Measurements from ENCODE around the gene UCK2.
A peak's percentile ranks its signal among the peaks of the same experiment; 100 is the strongest.

UCK2 gene

DNA sequence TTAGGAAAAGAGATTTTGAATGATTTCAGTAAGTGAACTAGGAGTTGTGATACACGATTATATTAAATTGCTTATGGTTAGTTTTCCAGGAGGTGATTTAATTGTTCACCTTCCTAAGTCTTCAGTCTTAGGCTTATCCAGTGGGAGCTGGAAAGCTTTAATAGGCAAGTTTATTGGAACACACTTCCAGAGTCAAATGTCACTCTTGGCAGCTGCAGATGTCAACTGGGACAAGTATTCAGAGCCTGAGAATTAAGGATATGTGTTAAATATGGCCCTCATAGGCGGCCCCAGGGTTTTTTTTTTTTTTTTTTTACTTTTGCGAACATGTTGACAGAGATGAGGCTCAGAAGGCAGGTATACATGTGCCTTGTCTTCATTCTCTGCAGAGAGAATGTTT, 29.2 kb downstream of the UCK2 start:
- no peak for DNase-seq

DNA sequence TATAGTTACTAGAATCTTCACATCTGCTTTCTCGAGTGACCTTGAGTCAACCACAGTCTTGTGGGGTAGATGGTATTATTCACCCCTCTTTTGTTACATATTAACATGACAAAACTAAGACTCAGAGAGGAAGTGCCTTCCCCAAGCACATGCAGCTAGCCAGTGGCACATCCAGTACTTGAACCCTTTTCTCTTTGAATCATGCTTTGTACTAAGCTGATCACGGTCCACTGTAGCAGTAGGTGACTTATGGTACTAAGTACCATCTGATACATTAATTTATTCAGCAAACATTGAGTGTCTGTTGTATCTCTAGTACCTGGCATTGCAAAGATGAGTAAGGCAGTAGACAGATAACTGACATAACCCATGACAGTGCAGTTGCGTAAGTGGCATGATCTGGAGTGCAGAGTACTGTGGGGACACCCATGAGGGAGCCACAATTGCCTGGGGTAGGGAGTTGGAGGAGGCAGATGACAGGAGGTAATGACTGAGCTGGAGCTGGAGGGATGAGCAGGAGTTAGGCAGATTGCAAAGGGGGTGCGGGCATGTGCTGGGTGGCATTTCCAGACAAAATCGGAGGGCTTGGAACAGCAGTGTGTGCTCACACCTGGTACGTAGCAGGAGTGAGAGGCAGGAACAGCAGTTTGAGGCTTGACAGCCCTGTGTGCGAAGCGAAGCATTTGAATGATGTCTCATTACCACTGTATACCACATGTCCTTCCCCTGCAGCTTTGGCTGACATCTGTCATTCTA, 29.8 kb downstream of the UCK2 start:
- DNase-seq: no peak

- no peak for DNase-seq
Measured at GRCh38 chr1:165858364-165858823, 31.0 kb downstream of the UCK2 start.

GRCh38 chr1:165858967-165859845, 31.8 kb downstream of the UCK2 start:
- DNase-seq: no peak

GRCh38 chr1:165860065-165860464, 32.7 kb downstream of the UCK2 start:
- DNase-seq: no peak

DNA sequence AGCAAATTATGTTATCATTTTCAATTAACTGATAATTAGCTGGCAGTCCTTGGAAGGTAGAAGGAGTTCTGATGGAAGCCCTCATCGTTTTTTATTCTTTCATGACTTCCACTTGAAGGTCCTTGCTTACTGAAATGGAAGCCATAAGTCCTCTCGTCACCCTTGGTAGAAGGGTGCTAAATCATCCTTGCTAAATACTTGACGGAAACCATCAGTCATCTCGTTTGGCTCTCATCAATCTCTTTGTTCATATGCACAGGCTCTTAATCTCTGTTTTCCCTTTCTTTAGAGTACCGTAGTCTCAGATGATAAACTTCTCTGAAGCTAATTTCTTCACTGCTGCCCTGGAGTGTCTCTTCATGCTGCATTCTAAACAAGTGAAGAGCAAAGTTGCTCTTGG, 34.5 kb downstream of the UCK2 start:
- DNase-seq: no peak

- no peak for DNase-seq
Measured at GRCh38 chr1:165862448-165862847, 35.0 kb downstream of the UCK2 start.

DNA sequence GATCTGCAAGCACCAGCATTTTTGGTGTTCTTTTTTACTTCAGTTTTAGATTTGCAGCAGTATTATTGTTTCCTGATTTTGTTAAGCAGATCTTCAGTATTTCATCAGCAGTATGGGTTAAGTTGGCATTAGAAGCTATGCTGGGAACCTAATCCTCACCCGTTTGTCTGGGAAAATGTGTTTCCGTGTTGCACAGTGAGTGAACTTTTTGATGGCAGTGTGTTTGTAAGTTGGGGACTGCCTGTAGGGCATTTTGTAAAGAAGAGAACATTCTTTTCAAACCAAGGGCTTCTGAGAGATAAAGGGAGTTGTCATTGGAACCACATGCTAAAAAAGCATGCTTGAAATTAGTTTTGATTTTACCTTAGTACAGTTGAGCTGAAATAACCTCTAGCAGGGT, 35.9 kb downstream of the UCK2 start:
- no peak for DNase-seq

DNA sequence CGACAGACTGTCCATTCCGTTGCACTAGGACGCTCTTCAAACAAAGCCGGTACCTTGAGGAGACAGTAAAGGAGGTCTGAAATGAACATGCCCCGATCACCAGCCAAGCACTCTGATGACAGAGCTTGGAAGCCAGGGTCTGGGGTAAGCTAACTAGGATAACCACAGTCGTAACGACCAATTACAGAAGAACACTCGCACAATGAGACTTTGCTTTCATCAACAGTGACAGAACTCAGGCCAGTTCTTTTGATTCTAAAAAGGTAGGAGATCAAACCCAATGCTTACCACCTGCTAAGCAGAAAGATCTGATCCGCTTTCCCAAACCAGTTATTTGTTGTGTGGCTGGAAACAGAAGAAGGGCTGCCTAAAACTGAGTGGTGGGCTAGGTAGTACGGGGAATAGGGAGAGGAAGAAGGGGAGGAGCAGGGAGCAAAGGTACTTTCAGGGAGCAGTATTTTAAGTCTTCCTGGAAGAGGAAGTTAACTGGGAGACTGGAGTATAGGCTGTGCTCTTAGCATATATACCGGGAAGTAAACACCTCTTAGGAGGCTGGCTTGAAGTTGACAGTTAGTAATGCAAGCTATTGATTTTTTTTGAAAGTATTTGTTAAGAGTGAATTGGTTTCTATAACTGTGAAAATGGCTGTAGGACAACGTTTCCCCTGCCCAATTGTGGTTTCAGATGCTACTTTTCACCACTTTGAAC, 38.4 kb downstream of the UCK2 start:
- no peak for DNase-seq

GRCh38 chr1:165869343-165869742, 41.9 kb downstream of the UCK2 start:
- DNase-seq: no peak

- peak; percentile 65 to 70 for DNase-seq
Measured at GRCh38 chr1:165871311-165872067, 44.1 kb downstream of the UCK2 start.

GRCh38 chr1:165873481-165873880, 46.1 kb downstream of the UCK2 start:
- no peak for DNase-seq

- DNase-seq: no peak
Measured at GRCh38 chr1:165874643-165875042, 47.2 kb downstream of the UCK2 start.

GRCh38 chr1:165875171-165875570, 47.8 kb downstream of the UCK2 start:
- no peak for DNase-seq

DNA sequence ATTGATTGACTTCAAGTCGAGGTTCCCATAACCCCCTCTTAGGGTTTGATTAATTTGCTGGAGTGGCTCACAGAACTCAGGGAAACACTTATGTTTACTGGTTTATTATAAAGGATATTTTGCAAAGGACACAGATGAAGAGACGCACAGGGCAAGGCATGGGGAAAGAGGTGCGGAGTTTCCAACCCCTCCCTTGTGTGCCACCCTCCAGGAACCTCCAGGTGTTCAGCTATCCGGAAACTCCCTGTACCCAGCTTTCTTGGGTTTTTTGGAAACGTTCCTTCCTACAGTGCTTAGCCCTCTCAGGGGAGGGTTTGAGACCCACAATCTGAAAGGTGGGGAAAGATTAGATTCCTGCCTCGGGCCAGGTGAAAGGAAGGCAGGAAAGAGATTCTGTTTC, 48.2 kb downstream of the UCK2 start:
- DNase-seq: no peak

DNA sequence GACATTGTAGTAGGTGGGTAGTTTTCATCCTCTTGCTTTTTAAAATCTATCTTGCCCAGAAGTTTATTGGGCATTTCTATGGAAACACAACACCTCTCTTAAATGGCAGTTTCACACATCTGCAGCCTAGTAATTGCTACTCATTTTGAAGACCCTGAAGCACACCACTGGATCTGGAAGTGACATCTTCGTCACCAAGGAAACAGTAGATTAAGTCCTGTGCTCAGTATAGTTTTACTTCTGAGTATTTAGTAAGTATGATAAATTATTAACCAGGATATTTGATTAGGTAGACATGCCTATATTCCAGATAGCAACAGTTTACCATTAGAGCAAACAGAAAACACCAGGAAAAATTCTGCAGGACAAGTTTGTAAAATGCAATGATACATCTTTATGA, 48.7 kb downstream of the UCK2 start:
- no peak for DNase-seq

DNA sequence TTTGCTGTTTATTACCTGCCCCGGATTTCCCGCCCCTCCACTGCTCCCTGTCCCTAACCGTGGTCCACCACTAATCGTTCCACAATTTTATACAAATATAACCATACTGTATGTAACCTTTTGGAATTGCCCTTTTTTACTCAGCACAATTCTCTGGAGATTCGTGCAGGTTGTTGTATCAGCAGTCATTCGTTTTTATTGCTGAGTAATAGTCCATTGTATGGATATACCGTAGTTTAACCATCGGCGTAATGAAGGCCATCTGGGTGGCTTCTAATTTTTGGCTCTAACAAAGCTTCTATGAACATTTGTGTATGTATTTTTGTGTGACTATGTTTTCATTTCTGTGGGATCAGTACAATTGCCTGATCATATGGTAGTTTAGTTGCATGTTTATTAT, 50.0 kb downstream of the UCK2 start:
- DNase-seq: no peak

- DNase-seq: no peak
Measured at GRCh38 chr1:165877940-165878556, 50.6 kb downstream of the UCK2 start.

DNA sequence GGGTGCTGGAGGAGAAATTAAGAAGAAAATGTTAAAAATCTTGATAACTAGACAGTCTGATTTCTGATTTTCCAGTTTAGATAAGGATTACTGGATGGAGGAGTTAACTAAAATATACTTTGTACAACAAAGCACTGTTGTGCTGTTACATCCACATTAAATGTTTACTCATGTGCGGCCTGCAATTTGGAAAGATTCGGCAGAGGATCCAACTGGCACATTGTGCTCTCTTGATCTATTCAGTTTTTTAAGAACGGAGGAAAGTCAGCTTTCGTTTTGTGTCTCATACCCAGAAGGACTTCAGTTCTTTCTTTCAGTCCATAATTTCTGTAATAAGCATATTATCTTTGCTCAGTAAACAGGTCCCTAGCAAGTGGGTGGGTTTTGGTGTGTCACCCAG, 52.5 kb downstream of the UCK2 start:
- no peak for DNase-seq

DNA sequence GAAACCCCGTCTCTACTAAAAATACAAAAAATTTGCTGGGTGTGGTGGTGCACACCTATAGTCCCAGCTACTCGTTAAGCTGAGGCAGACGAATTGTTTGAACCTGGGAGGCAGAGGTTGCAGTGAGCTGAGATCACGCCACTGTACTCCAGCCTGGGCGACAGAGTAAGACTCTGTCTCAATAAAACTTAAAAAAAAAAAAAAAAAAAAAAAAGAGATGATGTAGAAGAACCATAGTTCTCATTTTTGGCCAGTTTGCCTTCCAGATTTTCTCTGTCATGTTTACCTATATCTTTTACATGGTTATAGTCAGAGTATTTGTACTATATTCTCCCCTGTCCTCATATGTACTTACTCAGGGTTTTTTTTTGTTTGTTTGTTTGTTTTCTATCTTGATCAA, 53.6 kb downstream of the UCK2 start:
- no peak for DNase-seq

DNA sequence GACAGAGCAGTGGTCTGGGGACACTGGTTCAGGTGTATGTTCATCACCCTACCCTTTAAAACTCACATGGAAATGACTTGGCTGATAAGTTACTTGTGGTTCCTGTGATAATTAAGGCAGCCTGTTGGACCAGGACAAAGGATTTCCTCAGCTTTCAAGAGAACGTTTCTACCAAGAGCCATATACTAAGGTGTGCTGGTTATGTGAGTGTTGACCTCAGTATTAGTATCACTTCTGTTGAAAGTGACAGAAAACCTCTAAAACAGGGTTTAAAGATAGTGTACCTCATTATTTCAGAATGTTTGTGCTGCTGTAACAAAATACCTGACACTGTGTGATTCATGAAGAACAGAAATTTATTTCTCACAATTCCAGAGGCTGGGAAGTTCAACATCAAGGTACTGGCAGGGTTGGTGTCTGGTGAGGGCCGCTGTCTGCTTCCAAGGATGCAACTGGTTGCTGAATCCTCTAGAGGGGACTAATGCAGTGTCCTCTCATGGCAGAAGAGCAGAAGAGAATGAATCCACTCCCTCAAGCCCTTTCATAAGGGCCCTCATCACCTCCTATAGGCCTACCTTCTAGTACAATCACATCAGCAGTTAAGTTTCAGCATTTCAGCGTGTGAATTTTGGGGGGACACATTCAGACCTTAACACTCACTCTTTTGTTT, 54.9 kb downstream of the UCK2 start:
- no peak for DNase-seq

DNA sequence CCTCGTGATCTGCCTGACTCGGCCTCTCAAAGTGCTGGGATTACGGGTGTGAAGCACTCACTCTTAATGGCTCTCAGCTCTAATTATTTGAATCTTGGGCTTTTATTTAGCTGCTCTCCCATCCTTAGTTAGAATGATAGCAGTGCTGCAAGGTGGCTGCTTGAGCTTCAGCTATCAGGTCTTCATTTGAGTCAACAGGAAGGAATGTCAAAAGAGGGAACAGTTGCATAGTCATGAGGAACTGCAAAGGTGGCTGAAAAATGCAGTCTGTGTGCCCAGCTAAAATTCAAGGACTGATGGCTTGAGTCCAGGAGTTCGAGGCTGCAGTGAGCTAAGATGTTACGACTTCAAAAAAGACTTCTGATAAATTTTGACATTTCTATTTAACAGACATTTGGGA, 55.6 kb downstream of the UCK2 start:
- DNase-seq: no peak
